A549 (cell line): ENCODE results near the gene GRK6. TPM values are rescaled to one million over a fixed set of nuclear protein-coding genes. Genes with fewer than 3 reads are reported as not detected.
A peak's percentile ranks its signal among the peaks of the same experiment; 100 is the strongest.

ENCODE experiments used
- ATAC-seq, 2 experiments: fragments of 200-7000 bp in 1 of 2; fragments of >200 bp in 1 of 2; cut with Nextera tagmentation in 1 of 2; cut with Tn5 transposase in 1 of 2; 3 replicates each; pipeline versions ENCODE4 v1.8.0 to v1.9.1; 2018 to 2020; ENCODE audit warnings: mild to moderate bottlenecking in 1 of 2, moderate library complexity in 1 of 2
- CTCF ChIA-PET: fragments of 300-600 bp; sonication (Branson Sonifier 250); formaldehyde crosslinking; extraction: SDS; loops from one replicate; lab custom pipeline; 2021; ENCODE audit warnings: antibody characterized with exemption, inconsistent platforms; lab: Yijun Ruan, JAX
- POLR2A ChIA-PET: fragments of 350-600 bp; formaldehyde crosslinking; extraction: SDS; loops from one replicate; lab custom pipeline; 2021; ENCODE audit warnings: antibody characterized with exemption, inconsistent platforms; lab: Yijun Ruan, JAX
- DNase-seq, 2 experiments: peaks; one replicate each; pipeline versions ENCODE4 v3.0.0 to v3.0.0-alpha.2; 2011 to 2016; ENCODE audit warnings: low read depth in 1 of 2, low spot score in 1 of 2
- FAIRE-seq: peaks from 2 replicates; lab custom pipeline; 2011; peaks lifted over from hg19 to GRCh38; lab: Jason Lieb, UNC
- H3K27ac ChIP-seq, 2 experiments: fragments of >200 bp; sonication (Bioruptor Twin); formaldehyde crosslinking; 3 replicates each; pipeline ENCODE4 v1.5.1; 2016 to 2017
- H3K4me1 ChIP-seq: fragments of >200 bp; sonication (Bioruptor Twin); formaldehyde crosslinking; 3 replicates; pipeline ENCODE4 v1.6.1; 2016
- H3K4me2 ChIP-seq: fragments of >200 bp; sonication (Bioruptor Twin); formaldehyde crosslinking; 3 replicates; pipeline ENCODE4 v1.6.1; 2016
- H3K4me3 ChIP-seq: fragments of >200 bp; sonication (Bioruptor Twin); formaldehyde crosslinking; 3 replicates; pipeline ENCODE4 v1.5.1; 2016
- H3K9me3 ChIP-seq: fragments of >200 bp; sonication (Bioruptor Twin); formaldehyde crosslinking; 3 replicates; pipeline ENCODE4 v1.6.1; 2016
- CBX8 ChIP-seq: fragments of 200-600 bp; sonication (generic); IDR thresholded peaks from 2 replicates; pipeline ENCODE4 v1.6.1; 2016
- CHD4 ChIP-seq: fragments of 200-600 bp; sonication (generic); IDR thresholded peaks from 2 replicates; pipeline ENCODE4 v1.6.1; 2016; ENCODE audit warnings: antibody characterized with exemption, mild to moderate bottlenecking, borderline replicate concordance
- EP300 ChIP-seq, 2 experiments: fragments of >200 bp; sonication (Bioruptor Twin); formaldehyde crosslinking; IDR thresholded peaks; 2 replicates in 1 of 2; 3 replicates in 1 of 2; pipeline ENCODE4 v1.6.1; 2016 to 2017
- FOSB ChIP-seq: fragments of 250-450 bp; sonication (Bioruptor Pico); IDR thresholded peaks from 2 replicates; pipeline ENCODE4 v1.5.0; 2020; ENCODE audit warnings: mild to moderate bottlenecking, moderate library complexity
- FOSL2 ChIP-seq, 2 experiments: fragments of 450-650 bp in 1 of 2; fragments of >200 bp in 1 of 2; sonication (Bioruptor Twin) in 1 of 2; formaldehyde crosslinking; IDR thresholded peaks; 2 replicates each; pipeline versions ENCODE4 v1.5.0 to v1.6.1; 2016 to 2020; ENCODE audit warnings: mild to moderate bottlenecking in 1 of 2, moderate library complexity in 1 of 2
- FOXS1 ChIP-seq: fragments of 250-450 bp; sonication (Bioruptor Pico); IDR thresholded peaks from 2 replicates; pipeline ENCODE4 v1.5.0; 2020; ENCODE audit warnings: mild to moderate bottlenecking, moderate library complexity
- GATA3 ChIP-seq: IDR thresholded peaks from 2 replicates; pipeline ENCODE4 v1.6.1; 2012; ENCODE audit warnings: borderline replicate concordance
- HEYL ChIP-seq: fragments of 250-450 bp; sonication (Bioruptor Pico); IDR thresholded peaks from 2 replicates; pipeline ENCODE4 v1.8.0; 2021; ENCODE audit warnings: mild to moderate bottlenecking, moderate library complexity
- HOXA7 ChIP-seq: fragments of 250-450 bp; sonication (Bioruptor Pico); IDR thresholded peaks from 2 replicates; pipeline ENCODE4 v1.5.0; 2020; ENCODE audit warnings: mild to moderate bottlenecking, moderate library complexity
- JUN ChIP-seq, 2 experiments: fragments of >200 bp; sonication (Bioruptor Twin); formaldehyde crosslinking; IDR thresholded peaks; 2 replicates in 1 of 2; 3 replicates in 1 of 2; pipeline ENCODE4 v1.6.1; 2016 to 2017
- JUNB ChIP-seq: fragments of >200 bp; sonication (Bioruptor Twin); formaldehyde crosslinking; IDR thresholded peaks from 2 replicates; pipeline ENCODE4 v1.6.1; 2016
- MAFK ChIP-seq: fragments of 450-650 bp; IDR thresholded peaks from 2 replicates; pipeline ENCODE4 v1.6.1; 2014; ENCODE audit not compliant: partially characterized antibody
- POLR2AphosphoS2 ChIP-seq: conservative IDR thresholded peaks from 2 replicates; pipeline ENCODE4 v1.6.1; 2012; ENCODE audit warnings: low read length, improper control_type of control experiment, inconsistent platforms
- RAD21 ChIP-seq, 2 experiments: fragments of >200 bp in 1 of 2; sonication (Bioruptor Twin) in 1 of 2; formaldehyde crosslinking in 1 of 2; IDR thresholded peaks in 1 of 2; conservative IDR thresholded peaks in 1 of 2; 2 replicates in 1 of 2; 3 replicates in 1 of 2; pipeline ENCODE4 v1.6.1; 2012 to 2018; ENCODE audit warnings: inconsistent platforms in 1 of 2
- RNF2 ChIP-seq: fragments of 200-600 bp; sonication (generic); IDR thresholded peaks from 2 replicates; pipeline ENCODE4 v1.6.1; 2016; ENCODE audit warnings: low read depth, mild to moderate bottlenecking, antibody characterized with exemption, moderate library complexity, borderline replicate concordance
- SMC3 ChIP-seq: fragments of >200 bp; sonication (Bioruptor Twin); formaldehyde crosslinking; IDR thresholded peaks from 3 replicates; pipeline ENCODE4 v1.6.1; 2018; ENCODE audit warnings: inconsistent platforms
- SREBF2 ChIP-seq: fragments of 450-650 bp; IDR thresholded peaks from 2 replicates; pipeline ENCODE4 v1.6.1; 2014; ENCODE audit warnings: mild to moderate bottlenecking, moderate library complexity
- TFCP2L1 ChIP-seq: fragments of 250-450 bp; sonication (Bioruptor Pico); IDR thresholded peaks from 2 replicates; pipeline ENCODE4 v1.5.0; 2021; ENCODE audit warnings: mild to moderate bottlenecking
- ZC3H11A ChIP-seq: fragments of 450-650 bp; IDR thresholded peaks from 2 replicates; pipeline ENCODE4 v1.6.1; 2014; ENCODE audit warnings: antibody characterized with exemption, mild to moderate bottlenecking
- ZNF302 ChIP-seq: fragments of 250-450 bp; sonication (Bioruptor Pico); IDR thresholded peaks from 2 replicates; pipeline ENCODE4 v1.9.0; 2021; ENCODE audit warnings: inconsistent platforms, mild to moderate bottlenecking, moderate library complexity
- WGBS: methylation state at CpG from one replicate; pipeline ENCODE4 v1.1.6; 2017; ENCODE audit errors: missing lambda C conversion rate; 5-methylcytosine and 5-hydroxymethylcytosine counted together
- polyA plus RNA-seq, 4 experiments: library from polyadenylated mRNA; depleted of rRNA in 3 of 4; stranded (reverse); fragments of >200 nt; fragmentation: RNase III in 1 of 4; extraction: RNeasy Plus Mini Kit Qiagen cat#74134 plus additional on column Dnase treatment in 1 of 4; gene quantifications; 2 replicates in 3 of 4; 3 replicates in 1 of 4; pipeline ENCODE4 v1.2.3, GENCODE V29; 2011 to 2017
- TF ChIP-seq, protein P1 (sequence below): fragments of 450-650 bp; IDR thresholded peaks from 2 replicates; pipeline ENCODE4 v1.6.1; 2014; ENCODE audit warnings: antibody characterized with exemption
- TF ChIP-seq, protein P2 (sequence below): fragments of >200 bp; sonication (Bioruptor Twin); formaldehyde crosslinking; IDR thresholded peaks from 3 replicates; pipeline ENCODE4 v1.5.1; 2016
- TF ChIP-seq, protein P3 (sequence below): IDR thresholded peaks from 2 replicates; pipeline ENCODE4 v1.6.1; 2012
- TF ChIP-seq, protein P4 (sequence below): fragments of 150-350 bp; IDR thresholded peaks from 2 replicates; pipeline ENCODE4 v1.6.1; 2014; ENCODE audit warnings: low read depth, mild to moderate bottlenecking, low read length
- TF ChIP-seq, protein P5 (sequence below): fragments of >200 bp; sonication (Bioruptor Twin); formaldehyde crosslinking; IDR thresholded peaks from 2 replicates; pipeline ENCODE4 v1.6.1; 2016

Gene GRK6
- polyA plus RNA-seq, 2 of the 4 experiments (the other 2 are of a cell fraction): 20.1 to 28.8 TPM

DNA sequence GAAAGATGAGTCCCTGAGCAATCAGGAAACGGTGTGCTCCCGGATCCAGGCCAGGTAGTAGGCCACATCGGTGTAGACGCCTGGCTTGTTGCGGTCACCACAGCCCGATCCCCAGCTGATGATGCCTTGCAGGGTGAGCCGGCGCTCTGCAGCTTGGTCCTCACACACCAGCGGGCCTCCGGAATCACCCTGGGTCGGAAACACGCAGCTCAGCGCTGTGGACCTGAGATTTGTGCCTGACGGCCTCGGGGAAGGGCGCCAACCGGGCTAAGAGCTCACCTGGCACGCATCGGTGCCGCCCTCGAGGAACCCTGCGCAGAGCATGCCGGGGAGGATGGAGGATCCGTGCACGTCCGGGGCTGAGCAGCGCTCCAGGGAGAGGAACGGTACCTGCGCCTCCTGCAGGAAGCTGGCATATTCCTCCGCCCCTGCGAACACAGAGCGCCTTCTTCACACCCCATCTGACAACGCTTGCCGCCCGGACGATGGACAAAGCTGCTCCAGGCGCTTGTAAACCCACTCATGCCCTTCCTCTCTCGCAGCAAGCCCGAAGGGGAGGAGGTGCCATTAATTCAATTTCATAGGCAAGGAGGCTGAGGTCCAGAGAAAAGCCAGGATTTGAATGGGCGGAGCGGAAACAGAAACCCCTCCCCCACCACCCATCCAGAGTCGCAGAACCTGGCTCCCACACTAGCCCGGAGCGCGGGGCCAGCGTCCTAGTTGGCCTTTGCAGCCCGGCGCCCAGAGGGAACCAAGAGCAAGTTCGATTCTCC lies 24.0 kb upstream of the GRK6 start (continued):
- no peak for TF ChIP-seq GATA3
- peak in 1 of 2 experiments; percentile 58; a peak in 1 of 5 replicates for TF ChIP-seq JUN (IDR thresholded peaks at IDR 0.05)
- peak; percentile 52 to 58 for TF ChIP-seq RAD21 (conservative IDR thresholded peaks at IDR 0.05 in 1 of 2, IDR thresholded peaks at IDR 0.05 in 1 of 2)
- TF ChIP-seq, protein P1, sequence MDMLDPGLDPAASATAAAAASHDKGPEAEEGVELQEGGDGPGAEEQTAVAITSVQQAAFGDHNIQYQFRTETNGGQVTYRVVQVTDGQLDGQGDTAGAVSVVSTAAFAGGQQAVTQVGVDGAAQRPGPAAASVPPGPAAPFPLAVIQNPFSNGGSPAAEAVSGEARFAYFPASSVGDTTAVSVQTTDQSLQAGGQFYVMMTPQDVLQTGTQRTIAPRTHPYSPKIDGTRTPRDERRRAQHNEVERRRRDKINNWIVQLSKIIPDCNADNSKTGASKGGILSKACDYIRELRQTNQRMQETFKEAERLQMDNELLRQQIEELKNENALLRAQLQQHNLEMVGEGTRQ: no peak
- TF ChIP-seq FOSL2 (IDR thresholded peaks at IDR 0.05): no peak
- no peak for TF ChIP-seq FOSL2 (CRISPR knock-in tag; IDR thresholded peaks at IDR 0.05)
- no peak for TF ChIP-seq EP300 (IDR thresholded peaks at IDR 0.05)
- TF ChIP-seq SMC3: peak; percentile 73
- TF ChIP-seq, protein P2, sequence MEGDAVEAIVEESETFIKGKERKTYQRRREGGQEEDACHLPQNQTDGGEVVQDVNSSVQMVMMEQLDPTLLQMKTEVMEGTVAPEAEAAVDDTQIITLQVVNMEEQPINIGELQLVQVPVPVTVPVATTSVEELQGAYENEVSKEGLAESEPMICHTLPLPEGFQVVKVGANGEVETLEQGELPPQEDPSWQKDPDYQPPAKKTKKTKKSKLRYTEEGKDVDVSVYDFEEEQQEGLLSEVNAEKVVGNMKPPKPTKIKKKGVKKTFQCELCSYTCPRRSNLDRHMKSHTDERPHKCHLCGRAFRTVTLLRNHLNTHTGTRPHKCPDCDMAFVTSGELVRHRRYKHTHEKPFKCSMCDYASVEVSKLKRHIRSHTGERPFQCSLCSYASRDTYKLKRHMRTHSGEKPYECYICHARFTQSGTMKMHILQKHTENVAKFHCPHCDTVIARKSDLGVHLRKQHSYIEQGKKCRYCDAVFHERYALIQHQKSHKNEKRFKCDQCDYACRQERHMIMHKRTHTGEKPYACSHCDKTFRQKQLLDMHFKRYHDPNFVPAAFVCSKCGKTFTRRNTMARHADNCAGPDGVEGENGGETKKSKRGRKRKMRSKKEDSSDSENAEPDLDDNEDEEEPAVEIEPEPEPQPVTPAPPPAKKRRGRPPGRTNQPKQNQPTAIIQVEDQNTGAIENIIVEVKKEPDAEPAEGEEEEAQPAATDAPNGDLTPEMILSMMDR: peak; percentile 68
- TF ChIP-seq POLR2AphosphoS2: no peak
- no peak for TF ChIP-seq SREBF2
- no peak for TF ChIP-seq MAFK
- no peak for TF ChIP-seq FOXS1 (CRISPR knock-in tag)

DNA sequence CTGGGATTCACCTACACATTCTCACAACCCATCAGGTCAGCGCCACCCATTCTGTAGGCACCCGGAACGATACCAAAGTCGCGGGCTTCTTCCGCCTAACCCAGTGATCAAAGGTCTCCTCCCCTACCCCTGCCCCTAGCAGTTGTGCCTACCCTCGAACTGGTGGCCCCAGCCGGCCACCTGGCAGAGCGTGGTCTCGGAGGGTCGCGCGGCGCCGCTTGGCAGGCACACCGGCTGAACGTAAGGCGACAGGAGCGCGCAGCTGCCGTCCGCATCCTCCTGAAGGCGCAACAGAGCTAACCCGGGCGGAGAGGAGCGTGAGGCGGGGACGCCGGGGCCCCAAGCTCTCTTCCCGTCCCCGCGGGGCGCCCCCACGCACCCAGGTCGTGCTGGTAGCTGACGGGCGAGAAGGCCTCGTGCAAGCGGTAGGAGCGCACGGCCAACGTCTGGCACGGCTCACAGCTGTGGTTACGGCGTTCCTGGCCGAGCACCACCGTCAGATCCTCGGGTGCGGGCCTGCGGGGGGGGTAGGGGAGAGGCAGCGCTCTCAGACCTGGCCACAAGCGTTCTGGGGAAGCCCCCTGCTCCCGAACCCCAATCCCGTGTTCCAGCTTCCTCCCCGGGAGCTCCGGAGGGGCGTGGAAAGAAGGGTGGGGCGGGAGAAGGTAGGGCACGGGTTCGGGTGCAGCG lies 23.2 kb upstream of the GRK6 start:
- TF ChIP-seq JUNB (no peak), ZC3H11A (no peak), HEYL (CRISPR knock-in tag) (no peak), FOSL2 (IDR thresholded peaks at IDR 0.05) (no peak), FOSL2 (CRISPR knock-in tag; IDR thresholded peaks at IDR 0.05) (no peak), TFCP2L1 (no peak), ZNF302 (CRISPR knock-in tag) (no peak), RNF2 (peak; percentile 62; the same call in 1 of the 2 replicates), SMC3 (no peak), CBX8 (no peak), FOXS1 (CRISPR knock-in tag) (no peak), HOXA7 (no peak), FOSB (no peak), CHD4 (0 out of 2 replicates have a peak, but pooled peaks have one; percentile 33), GATA3 (no peak)
- TF ChIP-seq, protein P3, sequence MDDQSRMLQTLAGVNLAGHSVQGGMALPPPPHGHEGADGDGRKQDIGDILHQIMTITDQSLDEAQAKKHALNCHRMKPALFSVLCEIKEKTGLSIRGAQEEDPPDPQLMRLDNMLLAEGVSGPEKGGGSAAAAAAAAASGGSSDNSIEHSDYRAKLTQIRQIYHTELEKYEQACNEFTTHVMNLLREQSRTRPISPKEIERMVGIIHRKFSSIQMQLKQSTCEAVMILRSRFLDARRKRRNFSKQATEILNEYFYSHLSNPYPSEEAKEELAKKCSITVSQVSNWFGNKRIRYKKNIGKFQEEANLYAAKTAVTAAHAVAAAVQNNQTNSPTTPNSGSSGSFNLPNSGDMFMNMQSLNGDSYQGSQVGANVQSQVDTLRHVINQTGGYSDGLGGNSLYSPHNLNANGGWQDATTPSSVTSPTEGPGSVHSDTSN: no peak
- TF ChIP-seq, protein P4, sequence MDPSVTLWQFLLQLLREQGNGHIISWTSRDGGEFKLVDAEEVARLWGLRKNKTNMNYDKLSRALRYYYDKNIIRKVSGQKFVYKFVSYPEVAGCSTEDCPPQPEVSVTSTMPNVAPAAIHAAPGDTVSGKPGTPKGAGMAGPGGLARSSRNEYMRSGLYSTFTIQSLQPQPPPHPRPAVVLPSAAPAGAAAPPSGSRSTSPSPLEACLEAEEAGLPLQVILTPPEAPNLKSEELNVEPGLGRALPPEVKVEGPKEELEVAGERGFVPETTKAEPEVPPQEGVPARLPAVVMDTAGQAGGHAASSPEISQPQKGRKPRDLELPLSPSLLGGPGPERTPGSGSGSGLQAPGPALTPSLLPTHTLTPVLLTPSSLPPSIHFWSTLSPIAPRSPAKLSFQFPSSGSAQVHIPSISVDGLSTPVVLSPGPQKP: no peak
- TF ChIP-seq, protein P5, sequence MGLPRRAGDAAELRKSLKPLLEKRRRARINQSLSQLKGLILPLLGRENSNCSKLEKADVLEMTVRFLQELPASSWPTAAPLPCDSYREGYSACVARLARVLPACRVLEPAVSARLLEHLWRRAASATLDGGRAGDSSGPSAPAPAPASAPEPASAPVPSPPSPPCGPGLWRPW: no peak
- FAIRE-seq (no peak), ATAC-seq (peak; percentile 54 to 66), DNase-seq (peak; percentile 54 to 59)
- 2% methylated on average over 30 of the region's 61 CpGs for whole genome bisulfite sequencing
- H3K4me3 ChIP-seq: peak overlapping the region; percentile 60
- ChIA-PET CTCF (interaction anchor here (0.6 to 43.1 kb wide), 31 partner anchors 7 to 292 kb away, joined by 3 to 1107 read pairs (median 11); partner anchors contain the start of genes DBN1, GRK6, LMAN2 and PDLIM7), POLR2A (interaction anchor here (0.8 to 3.9 kb wide), 12 partner anchors 11 to 94 kb away, joined by 3 to 37 read pairs (median 5); partner anchors contain the start of genes GRK6, LMAN2 and PDLIM7)
- no peaks in the 10 kb centered on the region for H3K9me3 ChIP-seq
- H3K4me1 ChIP-seq: peaks cover 11% of the 10 kb centered on the region; the same call in 2 of the 3 replicates
- H3K27ac ChIP-seq: peak overlapping the region; percentile 83 to 92
- peak overlapping the region; percentile 97 for H3K4me2 ChIP-seq
